CD8-positive, alpha-beta memory T cell (primary cell): ENCODE data around the gene CCDC78. TPM values are rescaled to one million over a fixed set of nuclear protein-coding genes. Genes with fewer than 3 reads are reported as not detected.
A peak's percentile ranks its signal among the peaks of the same experiment; 100 is the strongest.
"Not testable (repeated sequence)": the region's sequence is repeated elsewhere in the genome, so short reads cannot be mapped to it uniquely, and the experiment has no call there.

Experiments used
- CTCF ChIA-PET: fragments of 350-600 bp; sonication (Branson Sonifier 250); formaldehyde crosslinking; loops from one replicate; lab custom pipeline; 2021; ENCODE audit warnings: antibody characterized with exemption; lab: Charles Lee
- POLR2A ChIA-PET: fragments of 350-600 bp; sonication (Branson Sonifier 250); formaldehyde crosslinking; loops from one replicate; lab custom pipeline; 2021; ENCODE audit warnings: antibody characterized with exemption; lab: Charles Lee
- DNase-seq, 5 donors: peaks; one replicate each; pipeline versions ENCODE4 v3.0.0 to v3.0.0-alpha.2; 2020 to 2022; ENCODE audit warnings: mixed read lengths in 1 of 5
- H3K27ac ChIP-seq: one replicate; pipeline ENCODE4 v1.7.0; 2013; ENCODE audit warnings: low read depth, mild to moderate bottlenecking, low read length, moderate library complexity
- H3K27me3 ChIP-seq: 2 replicates; pipeline ENCODE4 v1.7.0; 2013; ENCODE audit warnings: low read length, mild to moderate bottlenecking; ENCODE audit not compliant: insufficient read depth, poor library complexity, severe bottlenecking
- H3K36me3 ChIP-seq: 2 replicates; pipeline ENCODE4 v1.7.0; 2013; ENCODE audit warnings: mild to moderate bottlenecking, low read length, moderate library complexity; ENCODE audit not compliant: insufficient read depth
- H3K4me1 ChIP-seq: 2 replicates; pipeline ENCODE4 v1.7.0; 2013; ENCODE audit warnings: mild to moderate bottlenecking, low read length, moderate library complexity; ENCODE audit not compliant: insufficient read depth
- H3K4me3 ChIP-seq: 2 replicates; pipeline ENCODE4 v1.7.0; 2013; ENCODE audit warnings: mild to moderate bottlenecking, low read length
- H3K9me3 ChIP-seq: 2 replicates; pipeline ENCODE4 v1.7.0; 2013; ENCODE audit warnings: mild to moderate bottlenecking, low read length
- H3K27ac Mint-ChIP-seq, 8 donors: one replicate each; pipeline ENCODE4 v1.8.0; 2020 to 2021; ENCODE audit warnings: mixed read lengths in 8 of 8, mild to moderate bottlenecking in 6 of 8, inconsistent platforms in 3 of 8, moderate library complexity in 3 of 8
- H3K27me3 Mint-ChIP-seq, 2 donors: one replicate each; pipeline ENCODE4 v1.8.0; 2020 to 2021; ENCODE audit warnings: mixed read lengths in 2 of 2, mild to moderate bottlenecking in 1 of 2, moderate library complexity in 1 of 2
- H3K36me3 Mint-ChIP-seq, 3 donors: one replicate each; pipeline ENCODE4 v1.8.0; 2020 to 2021; ENCODE audit warnings: mixed read lengths in 3 of 3, inconsistent platforms in 1 of 3, mild to moderate bottlenecking in 1 of 3
- H3K4me1 Mint-ChIP-seq, 3 donors: one replicate each; pipeline ENCODE4 v1.8.0; 2020 to 2021; ENCODE audit warnings: mixed read lengths in 3 of 3, inconsistent platforms in 1 of 3, mild to moderate bottlenecking in 1 of 3
- H3K4me3 Mint-ChIP-seq, 7 donors: one replicate each; pipeline ENCODE4 v1.8.0; 2020 to 2021; ENCODE audit warnings: mixed read lengths in 7 of 7, mild to moderate bottlenecking in 6 of 7, moderate library complexity in 4 of 7, inconsistent platforms in 2 of 7
- H3K9me3 Mint-ChIP-seq, 5 donors: one replicate each; pipeline ENCODE4 v1.8.0; 2020 to 2022; ENCODE audit warnings: mixed read lengths in 5 of 5, mild to moderate bottlenecking in 3 of 5, moderate library complexity in 2 of 5, inconsistent platforms in 1 of 5
- polyA plus RNA-seq: library from polyadenylated mRNA; unstranded; fragments of 300-500 nt; fragmentation: Illumina TruSeq; gene quantifications from one replicate; pipeline ENCODE4 v1.2.3, GENCODE V29; 2021
- total RNA-seq, 2 experiments: library from RNA; stranded (reverse); gene quantifications; one replicate each; pipeline ENCODE4 v1.2.3, GENCODE V29; 2021

Gene CCDC78
- total and polyA plus RNA-seq, 3 experiments from 2014 or later, result 0.53 to 9.9 (median 9.8) TPM

DNA sequence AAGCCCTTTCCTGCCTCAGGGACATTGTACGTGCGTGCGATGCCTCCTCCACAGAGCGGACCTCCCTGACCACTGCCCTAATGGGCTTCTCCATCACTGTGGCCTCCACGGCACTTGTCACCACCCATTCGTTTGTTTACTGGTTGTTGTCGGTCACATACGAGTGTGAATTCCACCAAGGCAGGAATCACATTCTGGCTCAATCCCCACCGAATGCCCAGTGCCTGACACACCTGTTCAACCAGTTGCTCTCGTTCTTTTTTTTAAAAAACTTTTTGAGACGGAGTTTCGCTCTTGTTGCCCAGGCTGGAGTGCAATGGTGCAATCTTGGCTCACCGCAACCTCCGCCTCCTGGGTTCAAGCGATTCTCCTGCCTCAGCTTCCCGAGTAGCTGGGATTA is 35.0 kb downstream of the CCDC78 start:
- peaks cover 26% of the 10 kb centered on the region for H3K4me1 ChIP-seq
- H3K4me3 Mint-ChIP-seq, result peak overlapping the region in 6 of 7 donors; percentile 57 to 96 (median 88)
- H3K27ac Mint-ChIP-seq, result peak overlapping the region in 4 of 8 donors; percentile 79 to 95 (median 88)

DNA sequence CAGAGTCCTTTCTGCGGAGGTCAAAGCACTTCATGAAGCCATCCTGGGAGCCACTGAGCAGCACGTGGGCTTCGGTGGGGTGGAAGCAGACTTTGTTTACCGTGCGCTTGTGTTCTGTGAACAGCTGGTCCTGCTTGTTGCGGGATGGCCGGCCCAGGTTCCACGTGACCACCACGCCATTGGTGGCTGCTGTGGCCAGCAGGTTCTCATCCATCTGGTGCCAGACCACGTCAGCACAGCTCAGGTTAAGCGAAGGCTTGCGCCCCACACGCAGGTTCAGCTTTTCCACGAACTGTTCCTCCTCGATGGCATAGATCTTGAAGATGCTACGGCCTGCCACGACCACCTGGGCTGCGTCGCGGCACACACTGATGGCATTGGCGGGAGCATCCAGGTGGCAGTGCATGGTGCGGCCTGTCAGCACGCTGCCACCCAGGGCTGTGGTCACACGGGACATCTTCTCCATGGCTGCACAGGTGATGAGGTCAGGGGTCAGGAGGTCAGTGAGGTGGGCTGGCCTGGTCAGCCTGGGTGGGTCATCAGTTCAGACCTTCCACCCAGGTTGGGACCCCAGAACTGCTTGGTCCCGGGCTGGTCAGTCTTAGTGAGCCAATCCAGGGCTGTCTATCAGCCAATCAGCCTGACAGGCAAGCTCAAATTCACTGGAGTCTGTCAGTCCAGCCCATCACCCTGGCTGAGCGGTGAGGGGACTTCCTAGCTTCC is 36.9 kb downstream of the CCDC78 start:
- Mint-ChIP-seq H3K36me3 (peaks cover 0 to 11% (median 0%) of the 10 kb centered on the region in 3 donors), H3K4me3 (peak overlapping the region; percentile 87 to 97 (median 90)), H3K27ac (peak overlapping the region in 7 of 8 donors; percentile 79 to 96 (median 92)), H3K27me3 (peaks cover 0 to 1% of the 10 kb centered on the region in 2 donors), H3K4me1 (peaks cover 19 to 43% (median 23%) of the 10 kb centered on the region in 3 donors), H3K9me3 (no peaks in the 10 kb centered on the region)
- DNase-seq, result no peak
- ChIA-PET POLR2A (interaction anchor here (0.7 to 2.0 kb wide), 5 partner anchors 8 to 53 kb away, joined by 3 to 12 read pairs (median 4); partner anchors contain the start of genes ANTKMT, HAGHL and METTL26), CTCF (interaction anchor here (1.6 kb wide), 2 partner anchors 9 to 23 kb away, joined by 3 to 7 read pairs; partner anchors contain the start of gene STUB1)
- Histone ChIP-seq H3K4me3 (peak overlapping the region; percentile 96), H3K27me3 (no peaks in the 10 kb centered on the region), H3K4me1 (peaks cover 25% of the 10 kb centered on the region), H3K36me3 (no peaks in the 10 kb centered on the region), H3K9me3 (no peaks in the 10 kb centered on the region), H3K27ac (peak overlapping the region; percentile 89)

More for the DNA sequence above, 35.0 kb downstream of the CCDC78 start:
- H3K27me3 ChIP-seq, DNase-seq, H3K27me3 Mint-ChIP-seq, H3K27ac ChIP-seq, H3K9me3 ChIP-seq, H3K36me3 ChIP-seq, CTCF ChIA-PET, H3K4me3 ChIP-seq, H3K9me3 Mint-ChIP-seq: not testable (repeated sequence)
- Mint-ChIP-seq H3K36me3 (peaks cover 0 to 11% (median 0%) of the 10 kb centered on the region in 3 donors), H3K4me1 (peaks cover 26 to 45% (median 28%) of the 10 kb centered on the region in 3 donors)
- POLR2A ChIA-PET, result interaction anchor here (2.0 kb wide), 1 partner anchor 30 kb away, joined by 12 read pairs; the partner anchor contains the start of gene ANTKMT

DNA sequence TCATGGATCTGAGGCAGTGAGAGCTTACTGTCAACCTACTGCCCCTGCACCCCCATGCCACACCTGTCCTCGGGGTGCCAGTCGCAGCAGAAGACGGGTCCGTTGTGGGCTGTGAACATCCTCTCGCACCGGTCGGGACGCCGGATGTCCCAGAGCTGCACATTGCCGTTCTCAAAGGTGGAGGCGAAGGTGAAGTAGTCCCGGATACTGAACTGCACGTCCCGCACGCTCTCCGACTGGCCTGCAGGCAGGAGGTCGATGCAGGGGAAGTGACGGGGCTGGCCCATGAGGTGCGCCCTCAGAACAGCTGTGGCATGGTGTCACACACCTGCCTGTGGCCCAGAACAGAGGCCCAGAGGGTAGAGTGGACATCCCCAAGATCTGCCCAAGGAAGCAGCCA is 38.7 kb downstream of the CCDC78 start:
- Mint-ChIP-seq H3K27me3 (no peaks in the 10 kb centered on the region), H3K4me3 (peak overlapping the region in 2 of 7 donors; percentile 32 to 42), H3K9me3 (no peaks in the 10 kb centered on the region), H3K4me1 (peaks cover 19 to 54% (median 23%) of the 10 kb centered on the region in 3 donors), H3K36me3 (peaks cover 0 to 23% (median 1%) of the 10 kb centered on the region in 3 donors), H3K27ac (no peak overlapping the region)
- CTCF ChIA-PET, result interaction anchor here (1.5 kb wide), 1 partner anchor 19 kb away, joined by 3 read pairs; the partner anchor contains the start of gene RHOT2
- Histone ChIP-seq H3K9me3 (no peaks in the 10 kb centered on the region), H3K4me3 (no peak overlapping the region), H3K4me1 (peaks cover 33% of the 10 kb centered on the region), H3K36me3 (no peaks in the 10 kb centered on the region), H3K27ac (no peak overlapping the region), H3K27me3 (no peaks in the 10 kb centered on the region)
- no peak for DNase-seq
- POLR2A ChIA-PET, result no interaction called here

DNA sequence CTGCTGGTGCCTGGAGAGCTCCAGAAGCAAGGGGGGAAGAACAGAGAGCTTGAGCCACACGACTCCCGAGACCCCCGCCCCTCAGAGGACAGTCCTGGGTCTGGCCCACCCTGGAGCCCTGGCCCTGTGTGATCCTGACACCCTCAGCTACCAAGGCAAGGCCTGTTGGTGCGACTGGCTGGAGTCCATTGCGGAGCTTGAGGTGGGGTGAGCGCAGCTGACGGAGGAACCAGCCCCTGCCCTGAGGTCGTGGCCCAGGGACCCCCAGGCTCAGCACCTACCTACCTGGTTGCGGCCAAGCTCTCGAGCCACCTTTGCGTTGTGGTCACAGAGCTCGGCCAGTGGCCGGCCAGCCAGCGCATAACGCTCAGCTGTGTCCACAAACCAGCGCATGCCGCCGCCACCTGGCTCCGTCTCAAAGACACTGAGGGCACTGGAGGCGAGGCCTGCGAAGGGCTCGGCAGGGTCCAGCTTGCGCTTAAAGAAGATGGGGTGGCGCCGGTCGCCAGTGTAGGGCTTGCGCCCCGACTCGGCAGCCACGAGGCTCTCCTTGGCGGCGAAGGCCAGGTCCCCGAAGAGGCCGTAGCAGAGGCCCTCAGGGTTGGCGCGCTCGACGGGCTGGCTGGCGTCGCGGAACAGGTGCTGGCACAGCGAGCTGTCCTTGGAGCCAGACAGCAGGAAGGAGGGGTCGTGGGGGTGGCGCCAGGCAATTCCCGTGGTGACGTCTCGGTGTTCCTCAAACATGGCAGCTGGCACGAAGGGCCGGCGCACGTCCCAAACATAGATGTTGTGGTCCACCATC is 39.6 kb downstream of the CCDC78 start:
- peaks cover 5% of the 10 kb centered on the region for H3K36me3 ChIP-seq
- H3K4me1 ChIP-seq, result peaks cover 38% of the 10 kb centered on the region
- no peak overlapping the region for H3K27ac ChIP-seq
- H3K9me3 ChIP-seq, result no peaks in the 10 kb centered on the region
- H3K27me3 Mint-ChIP-seq, result no peaks in the 10 kb centered on the region
- ChIA-PET POLR2A (interaction anchor here (0.6 to 1.4 kb wide), 2 partner anchors 12 to 19 kb away, joined by 4 to 6 read pairs; partner anchors contain the start of gene RHOT2), CTCF (interaction anchor here (1.5 kb wide), 1 partner anchor 19 kb away, joined by 3 read pairs; the partner anchor contains the start of gene RHOT2)
- peak overlapping the region in 2 of 7 donors; percentile 18 to 42 for H3K4me3 Mint-ChIP-seq
- DNase-seq, result no peak
- no peaks in the 10 kb centered on the region for H3K27me3 ChIP-seq
- peaks cover 17 to 62% (median 24%) of the 10 kb centered on the region in 3 donors for H3K4me1 Mint-ChIP-seq
- H3K36me3 Mint-ChIP-seq, result peaks cover 0 to 31% (median 3%) of the 10 kb centered on the region in 3 donors
- H3K4me3 ChIP-seq, result no peak overlapping the region
- H3K9me3 Mint-ChIP-seq, result no peaks in the 10 kb centered on the region
- peak overlapping the region in 1 of 8 donors; percentile 51 for H3K27ac Mint-ChIP-seq

DNA sequence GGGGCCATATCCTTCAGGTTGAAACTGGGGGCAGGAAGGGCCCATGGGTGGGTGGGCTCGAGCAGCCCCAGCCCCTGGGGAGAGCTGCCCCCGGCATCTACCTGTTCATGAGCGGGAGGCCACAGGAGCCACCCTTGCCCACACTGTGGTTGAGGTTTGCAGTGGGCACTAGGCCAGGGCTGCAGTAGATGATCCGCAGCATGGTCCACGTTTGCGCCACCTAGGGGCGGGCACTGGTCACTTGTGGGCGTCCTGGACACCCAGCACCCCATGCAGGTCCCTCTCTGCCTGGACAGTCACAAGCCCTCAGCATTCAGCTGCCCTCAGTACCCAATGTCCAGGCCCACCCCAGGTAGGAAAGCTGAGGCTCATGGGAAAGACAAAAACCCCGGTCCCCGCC is 40.3 kb downstream of the CCDC78 start:
- Mint-ChIP-seq H3K4me1 (peaks cover 18 to 65% (median 28%) of the 10 kb centered on the region in 3 donors), H3K27me3 (no peaks in the 10 kb centered on the region), H3K9me3 (no peaks in the 10 kb centered on the region), H3K36me3 (peaks cover 0 to 38% (median 3%) of the 10 kb centered on the region in 3 donors), H3K4me3 (peak overlapping the region in 6 of 7 donors; percentile 5 to 55 (median 40)), H3K27ac (peak overlapping the region in 2 of 8 donors; percentile 38 to 54)
- H3K9me3 ChIP-seq, result no peaks in the 10 kb centered on the region
- H3K36me3 ChIP-seq, result peaks cover 8% of the 10 kb centered on the region
- H3K27ac ChIP-seq, result no peak overlapping the region
- H3K4me3 ChIP-seq, result no peak overlapping the region
- DNase-seq, result no peak
- peaks cover 45% of the 10 kb centered on the region for H3K4me1 ChIP-seq
- no peaks in the 10 kb centered on the region for H3K27me3 ChIP-seq
- ChIA-PET CTCF (no interaction called here), POLR2A (interaction anchor here (1.4 kb wide), 1 partner anchor 18 kb away, joined by 4 read pairs; the partner anchor contains the start of gene RHOT2)

DNA sequence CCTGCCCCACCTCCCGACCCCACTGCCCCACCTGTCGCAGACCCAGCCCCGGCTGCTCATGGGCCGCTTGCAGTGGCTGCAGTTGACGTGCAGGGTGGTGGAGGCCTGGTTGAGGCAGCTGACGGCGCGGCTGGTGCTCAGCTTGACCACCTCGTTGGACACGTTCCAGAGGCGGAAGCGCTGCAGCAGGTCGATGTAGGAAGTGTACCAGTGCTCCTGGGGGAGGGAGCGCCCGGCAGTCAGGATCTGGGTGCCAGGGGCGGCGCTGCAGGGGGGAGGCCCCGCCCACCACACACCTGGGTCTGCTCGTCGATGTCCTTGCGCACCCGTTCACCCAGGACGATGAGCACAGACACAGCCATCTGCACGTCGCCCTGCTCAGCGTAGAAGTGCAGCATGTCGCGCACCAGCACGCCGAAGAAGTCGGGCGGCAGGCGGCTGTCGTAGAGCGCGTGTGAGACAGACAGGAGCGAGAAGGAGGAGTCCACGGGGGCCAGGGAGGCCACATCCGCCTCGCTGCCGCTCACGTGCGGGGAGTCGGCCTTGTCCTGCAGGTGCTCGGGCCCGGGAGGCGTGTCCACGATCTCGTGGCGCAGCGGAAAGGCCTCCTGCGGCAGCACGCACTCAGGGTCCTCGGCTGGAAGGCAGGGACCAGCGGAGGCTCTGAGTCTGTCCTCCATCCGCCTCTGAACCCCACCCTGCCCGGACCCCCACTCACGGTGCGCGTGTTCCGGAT is 41.1 kb downstream of the CCDC78 start:
- no peak overlapping the region for H3K27ac ChIP-seq
- peak overlapping the region in 1 of 8 donors; percentile 46 for H3K27ac Mint-ChIP-seq
- ChIA-PET CTCF (no interaction called here), POLR2A (interaction anchor here (0.8 to 1.4 kb wide), 3 partner anchors 10 to 40 kb away, joined by 3 to 8 read pairs (median 3); no protein-coding TSS in a partner anchor)
- no peak overlapping the region for H3K4me3 Mint-ChIP-seq
- peaks cover 8% of the 10 kb centered on the region for H3K36me3 ChIP-seq
- H3K4me1 Mint-ChIP-seq, result peaks cover 9 to 61% (median 24%) of the 10 kb centered on the region in 3 donors
- no peak overlapping the region for H3K4me3 ChIP-seq
- H3K4me1 ChIP-seq, result peaks cover 47% of the 10 kb centered on the region
- H3K9me3 Mint-ChIP-seq, result no peaks in the 10 kb centered on the region
- H3K27me3 ChIP-seq, result no peaks in the 10 kb centered on the region
- H3K9me3 ChIP-seq, result no peaks in the 10 kb centered on the region
- peaks cover 0 to 39% (median 3%) of the 10 kb centered on the region in 3 donors for H3K36me3 Mint-ChIP-seq
- H3K27me3 Mint-ChIP-seq, result no peaks in the 10 kb centered on the region
- no peak for DNase-seq
